HepG2 (cell line): ENCODE results near the gene RRP36. TPM values are rescaled to one million over a fixed set of nuclear protein-coding genes. Genes with fewer than 3 reads are reported as not detected.

ENCODE experiments used
- AHR ChIP-seq: IDR thresholded peaks from 2 replicates; pipeline ENCODE4 v1.6.1; 2018; ENCODE audit warnings: missing genetic modification reagents, missing compliant biosample characterization
- ASH2L ChIP-seq: fragments of 300-600, 200-600 bp; sonication (generic); IDR thresholded peaks from 2 replicates; pipeline ENCODE4 v1.7.0; 2017; ENCODE audit warnings: low read depth, mild to moderate bottlenecking, moderate library complexity, mixed read lengths, low read length; ENCODE audit not compliant: insufficient read length
- BCL6 ChIP-seq: IDR thresholded peaks from 2 replicates; pipeline ENCODE4 v1.6.1; 2016; ENCODE audit warnings: missing genetic modification reagents, missing compliant biosample characterization
- DNMT1 ChIP-seq: sonication (generic); formaldehyde crosslinking; IDR thresholded peaks from 2 replicates; pipeline ENCODE4 v1.5.1; 2020; ENCODE audit warnings: mild to moderate bottlenecking, missing genetic modification reagents
- EHMT2 ChIP-seq: fragments of 200-600 bp; sonication (generic); IDR thresholded peaks from 2 replicates; pipeline ENCODE4 v1.7.0; 2017; ENCODE audit warnings: antibody characterized with exemption, low read depth, low read length, borderline replicate concordance
- ELF1 ChIP-seq: sonication (generic); formaldehyde crosslinking; IDR thresholded peaks from 2 replicates; pipeline ENCODE4 v1.4.0; 2020; ENCODE audit warnings: missing genetic modification reagents
- ETV5 ChIP-seq: IDR thresholded peaks from 2 replicates; pipeline ENCODE4 v1.6.1; 2018; ENCODE audit warnings: missing biosample characterization, missing genetic modification reagents, inconsistent platforms, borderline replicate concordance
- GTF3A ChIP-seq: sonication (generic); formaldehyde crosslinking; conservative IDR thresholded peaks from 2 replicates; pipeline ENCODE4 v1.4.0; 2020; ENCODE audit warnings: mild to moderate bottlenecking, missing genetic modification reagents
- HNF4G ChIP-seq, 2 experiments: sonication (generic) in 1 of 2; formaldehyde crosslinking in 1 of 2; IDR thresholded peaks; 2 replicates each; pipeline versions ENCODE4 v1.4.0 to v1.6.1; 2011 to 2020; ENCODE audit warnings: borderline replicate concordance in 2 of 2, low read depth in 2 of 2, mild to moderate bottlenecking in 2 of 2, low read length in 1 of 2, missing genetic modification reagents in 1 of 2, moderate library complexity in 1 of 2
- MED1 ChIP-seq: sonication (generic); formaldehyde crosslinking; IDR thresholded peaks from 2 replicates; pipeline ENCODE4 v1.4.0; 2020; ENCODE audit warnings: missing genetic modification reagents
- MIXL1 ChIP-seq: IDR thresholded peaks from 2 replicates; pipeline ENCODE4 v1.6.1; 2016
- SIN3B ChIP-seq: fragments of 150-350 bp; IDR thresholded peaks from 2 replicates; pipeline ENCODE4 v1.6.1; 2014; ENCODE audit warnings: low read length
- SRY ChIP-seq: sonication (generic); formaldehyde crosslinking; IDR thresholded peaks from 2 replicates; pipeline ENCODE4 v1.8.0; 2022; ENCODE audit warnings: mild to moderate bottlenecking, missing genetic modification reagents
- TSC22D2 ChIP-seq: sonication (generic); formaldehyde crosslinking; IDR thresholded peaks from 2 replicates; pipeline ENCODE4 v1.5.1; 2020; ENCODE audit warnings: missing genetic modification reagents, mild to moderate bottlenecking, borderline replicate concordance
- ZBTB33 ChIP-seq: sonication (generic); formaldehyde crosslinking; IDR thresholded peaks from 2 replicates; pipeline ENCODE4 v1.4.0; 2020; ENCODE audit warnings: missing genetic modification reagents
- ZNF326 ChIP-seq: sonication (generic); formaldehyde crosslinking; IDR thresholded peaks from 2 replicates; pipeline ENCODE4 v1.4.0; 2020; ENCODE audit warnings: missing genetic modification reagents, borderline replicate concordance
- ZNF33B ChIP-seq: sonication (generic); formaldehyde crosslinking; IDR thresholded peaks from 2 replicates; pipeline ENCODE4 v1.5.1; 2020; ENCODE audit warnings: mild to moderate bottlenecking, missing genetic modification reagents
- ZNF383 ChIP-seq: sonication (generic); formaldehyde crosslinking; IDR thresholded peaks from 2 replicates; pipeline ENCODE4 v1.4.0; 2020; ENCODE audit warnings: missing genetic modification reagents, mild to moderate bottlenecking, borderline replicate concordance
- ZNF644 ChIP-seq: IDR thresholded peaks from 2 replicates; pipeline ENCODE4 v1.6.1; 2016; ENCODE audit warnings: low read depth
- polyA plus RNA-seq, 8 experiments: library from polyadenylated mRNA; depleted of rRNA in 3 of 8; stranded (reverse) in 7 of 8; unstranded in 1 of 8; fragments of >200 nt; fragmentation: Illumina TruSeq in 4 of 8; extraction: Trizol in 4 of 8; gene quantifications; 2 replicates each; pipeline versions ENCODE4 v1.2.1 to v1.2.3, GENCODE V29; 2011 to 2016; ENCODE audit warnings: low read depth in 4 of 8, missing spikeins in 1 of 8, mixed read lengths in 1 of 8; ENCODE audit not compliant: insufficient read depth in 1 of 8
- total RNA-seq, 5 experiments: library from RNA; depleted of rRNA; stranded (reverse); fragments of >200 nt; fragmentation: Illumina TruSeq; extraction: Trizol; gene quantifications; 2 replicates each; pipeline ENCODE4 v1.2.3, GENCODE V29; 2016; ENCODE audit warnings: low read depth in 1 of 5
- TF ChIP-seq, protein P1 (sequence below): IDR thresholded peaks from 2 replicates; pipeline ENCODE4 v1.6.1; 2016; ENCODE audit warnings: low read depth, control low read depth
- TF ChIP-seq, protein P2 (sequence below): sonication (generic); formaldehyde crosslinking; conservative IDR thresholded peaks from 2 replicates; pipeline ENCODE4 v1.8.1; 2023; ENCODE audit warnings: missing genetic modification reagents
- TF ChIP-seq, protein P3 (sequence below): IDR thresholded peaks from 2 replicates; pipeline ENCODE4 v1.6.1; 2016; ENCODE audit warnings: missing genetic modification reagents, missing compliant biosample characterization
- TF ChIP-seq, protein P4 (sequence below): IDR thresholded peaks from 2 replicates; pipeline ENCODE4 v1.6.1; 2016; ENCODE audit warnings: mild to moderate bottlenecking

Gene RRP36
- total and polyA plus RNA-seq, 2 of the 13 experiments (the other 11 are each of a cell fraction or from before 2014, with no cell fraction given) = 29.5 to 144 TPM

DNA sequence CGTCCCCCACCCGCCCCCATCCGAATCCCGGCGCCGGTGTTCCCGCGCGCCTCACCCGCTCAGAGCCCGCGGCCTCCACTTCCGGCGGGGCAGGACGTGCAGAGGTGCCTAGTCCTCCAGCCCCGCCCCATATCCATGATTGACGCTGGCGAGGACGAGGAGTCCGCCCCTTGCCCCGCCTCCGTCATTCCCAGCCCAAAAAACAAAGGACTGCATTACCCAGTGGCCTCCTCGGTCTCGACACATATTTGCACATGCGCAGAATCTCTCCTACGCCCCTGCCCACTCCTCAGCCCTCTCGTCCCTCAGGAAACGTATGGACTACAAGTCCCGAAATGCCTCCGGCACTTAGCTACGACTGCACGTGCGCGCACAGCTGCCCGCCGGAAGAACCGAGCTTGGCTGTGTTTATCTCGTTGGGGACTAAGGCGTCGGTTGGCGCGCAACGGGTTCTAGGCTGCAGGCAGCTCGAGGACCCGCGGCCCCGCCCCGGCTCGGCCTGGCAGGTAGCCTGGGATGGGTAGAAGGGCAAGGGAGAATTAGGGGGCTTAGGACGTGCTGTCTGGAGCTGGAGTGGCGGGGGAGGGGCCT, 7.5 kb upstream of the RRP36 start, which contains the start of the genes KLHDC3 and MEA1 (continued):
- TF ChIP-seq ZBTB33 (CRISPR knock-in tag) (peak; percentile 42; the same call in 1 of the 2 replicates), SIN3B (no peak), ZNF644 (CRISPR knock-in tag) (no peak), DNMT1 (CRISPR knock-in tag) (no peak), MED1 (CRISPR knock-in tag) (peak; percentile 49), SRY (CRISPR knock-in tag) (no peak; the same call in 1 of the 2 replicates), TSC22D2 (CRISPR knock-in tag) (0 out of 2 replicates have a peak, but pooled peaks have one; percentile 76), ELF1 (CRISPR knock-in tag) (peak; percentile 94), ZNF326 (CRISPR knock-in tag) (no peak), AHR (CRISPR knock-in tag) (no peak; the same call in 1 of the 2 replicates), BCL6 (no peak; the same call in none of the 2 replicates), HNF4G (IDR thresholded peaks at IDR 0.05; ENCODE audit: borderline replicate concordance, low read depth, low read length) (no peak), HNF4G (CRISPR knock-in tag; IDR thresholded peaks at IDR 0.05; ENCODE audit: borderline replicate concordance, low read depth) (no peak), GTF3A (no peak), ZNF33B (CRISPR knock-in tag) (no peak), ASH2L (peak; percentile 57), EHMT2 (no peak), ETV5 (CRISPR knock-in tag) (peak; percentile 72), ZNF383 (CRISPR knock-in tag) (no peak), MIXL1 (CRISPR knock-in tag) (peak; percentile 66; the same call in 1 of the 2 replicates)
- TF ChIP-seq, protein P1, sequence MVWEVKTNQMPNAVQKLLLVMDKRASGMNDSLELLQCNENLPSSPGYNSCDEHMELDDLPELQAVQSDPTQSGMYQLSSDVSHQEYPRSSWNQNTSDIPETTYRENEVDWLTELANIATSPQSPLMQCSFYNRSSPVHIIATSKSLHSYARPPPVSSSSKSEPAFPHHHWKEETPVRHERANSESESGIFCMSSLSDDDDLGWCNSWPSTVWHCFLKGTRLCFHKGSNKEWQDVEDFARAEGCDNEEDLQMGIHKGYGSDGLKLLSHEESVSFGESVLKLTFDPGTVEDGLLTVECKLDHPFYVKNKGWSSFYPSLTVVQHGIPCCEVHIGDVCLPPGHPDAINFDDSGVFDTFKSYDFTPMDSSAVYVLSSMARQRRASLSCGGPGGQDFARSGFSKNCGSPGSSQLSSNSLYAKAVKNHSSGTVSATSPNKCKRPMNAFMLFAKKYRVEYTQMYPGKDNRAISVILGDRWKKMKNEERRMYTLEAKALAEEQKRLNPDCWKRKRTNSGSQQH (CRISPR knock-in tag) = peak; percentile 74; the same call in 1 of the 2 replicates
- TF ChIP-seq, protein P2, sequence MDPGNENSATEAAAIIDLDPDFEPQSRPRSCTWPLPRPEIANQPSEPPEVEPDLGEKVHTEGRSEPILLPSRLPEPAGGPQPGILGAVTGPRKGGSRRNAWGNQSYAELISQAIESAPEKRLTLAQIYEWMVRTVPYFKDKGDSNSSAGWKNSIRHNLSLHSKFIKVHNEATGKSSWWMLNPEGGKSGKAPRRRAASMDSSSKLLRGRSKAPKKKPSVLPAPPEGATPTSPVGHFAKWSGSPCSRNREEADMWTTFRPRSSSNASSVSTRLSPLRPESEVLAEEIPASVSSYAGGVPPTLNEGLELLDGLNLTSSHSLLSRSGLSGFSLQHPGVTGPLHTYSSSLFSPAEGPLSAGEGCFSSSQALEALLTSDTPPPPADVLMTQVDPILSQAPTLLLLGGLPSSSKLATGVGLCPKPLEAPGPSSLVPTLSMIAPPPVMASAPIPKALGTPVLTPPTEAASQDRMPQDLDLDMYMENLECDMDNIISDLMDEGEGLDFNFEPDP (CRISPR knock-in tag) = no peak
- TF ChIP-seq, protein P3, sequence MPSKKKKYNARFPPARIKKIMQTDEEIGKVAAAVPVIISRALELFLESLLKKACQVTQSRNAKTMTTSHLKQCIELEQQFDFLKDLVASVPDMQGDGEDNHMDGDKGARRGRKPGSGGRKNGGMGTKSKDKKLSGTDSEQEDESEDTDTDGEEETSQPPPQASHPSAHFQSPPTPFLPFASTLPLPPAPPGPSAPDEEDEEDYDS (CRISPR knock-in tag) = peak; percentile 99
- TF ChIP-seq, protein P4, sequence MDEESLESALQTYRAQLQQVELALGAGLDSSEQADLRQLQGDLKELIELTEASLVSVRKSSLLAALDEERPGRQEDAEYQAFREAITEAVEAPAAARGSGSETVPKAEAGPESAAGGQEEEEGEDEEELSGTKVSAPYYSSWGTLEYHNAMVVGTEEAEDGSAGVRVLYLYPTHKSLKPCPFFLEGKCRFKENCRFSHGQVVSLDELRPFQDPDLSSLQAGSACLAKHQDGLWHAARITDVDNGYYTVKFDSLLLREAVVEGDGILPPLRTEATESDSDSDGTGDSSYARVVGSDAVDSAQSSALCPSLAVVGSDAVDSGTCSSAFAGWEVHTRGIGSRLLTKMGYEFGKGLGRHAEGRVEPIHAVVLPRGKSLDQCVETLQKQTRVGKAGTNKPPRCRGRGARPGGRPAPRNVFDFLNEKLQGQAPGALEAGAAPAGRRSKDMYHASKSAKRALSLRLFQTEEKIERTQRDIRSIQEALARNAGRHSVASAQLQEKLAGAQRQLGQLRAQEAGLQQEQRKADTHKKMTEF (CRISPR knock-in tag) = peak; percentile 83; the same call in 1 of the 2 replicates
